Skeletal muscle tissue (tissue), 4 donors: ENCODE data around the gene NRN1L. TPM values are rescaled to one million over a fixed set of nuclear protein-coding genes. Genes with fewer than 3 reads are reported as not detected.

ENCODE experiments used
- H3K27ac ChIP-seq: one replicate; pipeline ENCODE4 v1.7.0; 2013; ENCODE audit warnings: mild to moderate bottlenecking, low read depth, low read length, inconsistent platforms
- H3K27me3 ChIP-seq, 3 donors: one replicate each; pipeline ENCODE4 v1.7.0; 2013; ENCODE audit warnings: low read length in 3 of 3; ENCODE audit not compliant: control insufficient read depth in 3 of 3, insufficient read depth in 3 of 3
- H3K36me3 ChIP-seq, 3 donors: one replicate each; pipeline ENCODE4 v1.7.0; 2013; ENCODE audit warnings: low read length in 3 of 3; ENCODE audit not compliant: control insufficient read depth in 3 of 3, insufficient read depth in 3 of 3
- H3K4me1 ChIP-seq, 3 donors: one replicate each; pipeline ENCODE4 v1.7.0; 2013; ENCODE audit warnings: low read length in 3 of 3, mild to moderate bottlenecking in 3 of 3; ENCODE audit not compliant: control insufficient read depth in 3 of 3, insufficient read depth in 3 of 3
- H3K4me3 ChIP-seq, 3 donors: one replicate each; pipeline ENCODE4 v1.7.0; 2013; ENCODE audit warnings: low read length in 3 of 3
- H3K9ac ChIP-seq, 3 donors: one replicate each; pipeline ENCODE4 v1.7.0; 2013; ENCODE audit warnings: low read length in 3 of 3, mild to moderate bottlenecking in 3 of 3, moderate library complexity in 2 of 3, low read depth in 1 of 3
- H3K9me3 ChIP-seq, 3 donors: one replicate each; pipeline ENCODE4 v1.7.0; 2013; ENCODE audit warnings: low read length in 3 of 3; ENCODE audit not compliant: control insufficient read depth in 3 of 3
- total RNA-seq: library from RNA; depleted of rRNA; stranded (reverse); fragments of >200 nt; gene quantifications from one replicate; pipeline ENCODE4 v1.2.3, GENCODE V29; 2014
- donor health status: Osteomylitis.

NRN1L gene
- total RNA-seq, 1 donor from 2014 or later: 1.0 TPM

DNA sequence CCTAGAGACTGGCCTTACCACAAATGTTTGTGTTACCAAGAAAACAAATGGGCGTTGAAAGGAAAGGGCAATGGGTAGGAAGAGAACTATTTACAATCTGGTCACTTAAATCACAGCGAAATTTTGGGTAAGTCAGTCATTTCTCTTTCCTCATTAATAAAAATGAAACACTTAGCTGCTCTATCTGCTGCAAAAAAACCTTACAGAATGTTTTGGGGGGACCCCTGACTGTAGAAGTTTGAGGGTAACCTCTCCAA, 38.7 kb upstream of the NRN1L start:
- peak overlapping the region; percentile 95 for H3K27ac ChIP-seq
- H3K9me3 ChIP-seq: no peaks in the 10 kb centered on the region
- H3K36me3 ChIP-seq: peaks cover 0 to 9% (median 0%) of the 10 kb centered on the region in 3 donors
- H3K9ac ChIP-seq: peak overlapping the region; percentile 93 to 98 (median 97)
- no peaks in the 10 kb centered on the region for H3K27me3 ChIP-seq
- peak overlapping the region; percentile 71 to 96 (median 88) for H3K4me3 ChIP-seq
- H3K4me1 ChIP-seq: peaks cover 55 to 67% (median 57%) of the 10 kb centered on the region in 3 donors

DNA sequence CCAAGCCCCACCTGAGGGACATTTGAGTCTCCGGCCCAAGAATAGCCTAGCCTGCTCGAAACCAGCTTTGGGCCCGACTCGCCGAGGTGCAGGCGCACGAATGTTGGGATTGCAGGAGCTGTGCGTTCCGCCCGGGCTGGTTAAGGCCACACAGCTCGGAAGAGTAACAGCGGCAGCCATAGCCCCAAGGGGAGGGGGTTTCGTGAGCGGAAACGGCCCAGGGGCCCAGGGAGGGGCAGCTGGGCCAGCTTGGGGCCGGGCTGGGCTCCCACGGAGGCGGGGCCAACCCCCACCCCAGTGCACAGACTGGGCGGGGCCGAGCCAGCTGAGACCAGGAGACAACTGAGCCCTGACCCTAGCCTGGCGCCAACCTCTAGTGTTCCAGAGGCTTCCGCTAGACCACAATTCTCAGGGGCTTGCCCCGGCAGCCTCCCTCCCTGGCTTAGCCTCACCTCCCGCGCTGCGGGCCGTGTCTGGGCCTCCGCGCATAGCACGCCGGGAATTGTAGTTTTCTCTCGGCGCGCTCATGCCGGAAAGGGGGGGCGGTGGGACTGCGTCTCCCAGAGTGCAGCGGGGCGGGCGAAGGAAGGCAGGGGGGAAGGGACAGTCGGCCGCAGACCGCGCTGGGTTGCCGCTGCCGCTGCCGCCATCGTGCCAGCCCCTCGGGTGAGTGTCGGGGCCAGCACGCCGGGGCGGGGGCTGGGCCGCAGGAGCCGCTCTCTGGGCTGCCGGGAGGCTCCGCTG, 38.2 kb upstream of the NRN1L start, which contains the start of gene NUTF2:
NUTF2 (plus strand) TSS at position 614 of the 744 bp plus-strand sequence. CDS start 18,198 bp downstream, outside the sequence.
- Histone ChIP-seq H3K27ac (peak within 1 kb of the TSS; percentile 95), H3K9me3 (no peaks in the 10 kb centered on the region), H3K9ac (peak within 1 kb of the TSS; percentile 93 to 98 (median 97)), H3K36me3 (peaks cover 0 to 9% (median 0%) of the 10 kb centered on the region in 3 donors), H3K4me3 (peak within 1 kb of the TSS; percentile 85 to 96 (median 88)), H3K27me3 (no peaks in the 10 kb centered on the region), H3K4me1 (peaks cover 50 to 64% (median 55%) of the 10 kb centered on the region in 3 donors)

DNA sequence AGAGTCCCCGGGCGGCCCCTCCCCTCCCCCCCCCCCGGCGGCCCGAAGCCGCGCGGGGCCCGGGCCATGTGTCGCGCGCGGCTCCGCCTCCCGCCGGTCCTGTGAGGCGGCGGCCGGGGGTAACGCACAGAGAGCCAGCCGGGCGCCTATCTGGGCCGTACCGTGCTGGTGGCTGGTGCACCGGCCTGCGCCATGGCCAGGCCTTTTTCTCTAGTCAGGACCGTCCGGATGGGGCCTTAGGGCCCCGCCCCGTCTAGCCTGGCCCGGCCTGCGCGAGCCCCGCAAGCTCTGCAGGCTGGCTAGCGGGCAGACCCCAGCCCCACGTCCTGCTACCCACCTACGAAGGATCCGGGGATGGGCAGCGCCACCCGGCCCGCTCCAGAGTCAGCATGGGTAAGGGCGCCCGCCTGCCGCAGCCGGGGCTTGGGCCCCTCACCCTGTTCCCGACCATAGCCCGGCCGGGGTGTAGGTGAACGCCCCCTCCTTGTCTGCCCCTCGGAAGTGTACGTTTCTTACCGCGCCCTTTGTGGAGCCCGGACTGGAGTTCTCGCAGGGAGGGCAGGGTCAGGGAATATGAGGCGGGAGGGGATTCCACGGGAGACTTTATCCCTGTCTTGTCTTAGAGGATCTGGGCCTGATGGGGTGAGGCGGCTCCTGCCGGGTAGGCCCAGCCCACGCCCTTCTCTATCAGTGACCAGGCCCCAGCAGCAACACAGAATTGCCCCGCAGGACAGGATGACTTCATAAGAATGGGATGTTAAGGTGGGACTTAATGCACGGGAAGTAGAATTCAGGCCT, 37.4 kb upstream of the NRN1L start, which contains the start of gene CENPT:
CENPT (minus strand) TSS at position 630 of the 798 bp plus-strand sequence. CDS start 13,834 bp downstream, outside the sequence.
- Histone ChIP-seq H3K27ac (peak within 1 kb of the TSS; percentile 95), H3K9ac (peak within 1 kb of the TSS; percentile 93 to 98 (median 97)), H3K4me3 (peak within 1 kb of the TSS; percentile 85 to 96 (median 88)), H3K36me3 (peaks cover 0 to 9% (median 0%) of the 10 kb centered on the region in 3 donors), H3K27me3 (no peaks in the 10 kb centered on the region), H3K9me3 (no peaks in the 10 kb centered on the region), H3K4me1 (peaks cover 49 to 61% (median 53%) of the 10 kb centered on the region in 3 donors)

DNA sequence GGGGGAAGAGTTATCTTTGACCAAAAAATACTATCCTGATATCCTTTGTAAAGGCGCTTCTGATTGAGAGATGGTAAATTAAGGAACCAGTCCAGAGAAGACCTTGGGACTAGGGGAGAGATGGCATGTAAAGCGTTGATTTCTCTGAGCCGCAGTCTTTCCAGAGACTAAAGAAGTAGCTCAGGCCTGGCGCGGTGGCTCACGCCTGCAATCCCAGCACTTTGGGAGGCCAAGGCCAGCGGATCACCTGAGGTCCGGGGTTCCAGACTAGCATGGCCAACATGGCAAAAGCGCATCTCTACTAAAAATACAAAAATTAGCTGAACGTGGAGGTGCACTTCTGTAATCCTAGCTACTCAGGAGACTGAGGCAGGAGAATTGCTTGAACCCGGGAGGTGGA, 36.6 kb upstream of the NRN1L start:
- peak overlapping the region; percentile 93 to 98 (median 97) for H3K9ac ChIP-seq
- H3K9me3 ChIP-seq: no peaks in the 10 kb centered on the region
- H3K4me3 ChIP-seq: peak overlapping the region; percentile 85 to 96 (median 87)
- H3K27ac ChIP-seq: peak overlapping the region; percentile 95
- H3K4me1 ChIP-seq: peaks cover 45 to 54% (median 47%) of the 10 kb centered on the region in 3 donors
- H3K36me3 ChIP-seq: peaks cover 0 to 9% (median 0%) of the 10 kb centered on the region in 3 donors
- no peaks in the 10 kb centered on the region for H3K27me3 ChIP-seq

DNA sequence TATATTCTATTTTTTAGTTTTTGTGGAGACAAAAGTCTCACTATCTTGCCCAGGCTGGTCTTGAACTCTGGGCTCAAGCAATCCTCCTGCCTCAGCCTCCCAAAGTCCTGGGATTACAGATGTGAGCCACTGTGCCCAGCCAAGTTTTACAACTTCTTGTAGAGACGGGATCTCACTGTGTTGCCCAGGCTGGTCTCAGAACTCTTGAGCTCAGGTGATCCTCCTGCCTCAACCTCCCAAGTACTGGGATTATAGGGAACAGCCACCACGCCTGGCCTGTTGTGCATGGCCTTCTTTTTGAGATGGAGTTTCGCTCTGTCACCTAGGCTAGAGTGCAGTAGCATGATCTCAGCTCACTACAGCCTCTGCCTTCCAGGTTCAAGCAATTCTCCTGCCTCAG, 31.0 kb upstream of the NRN1L start:
- Histone ChIP-seq H3K9me3 (no peaks in the 10 kb centered on the region), H3K9ac (no peak overlapping the region), H3K36me3 (peaks cover 0 to 6% (median 0%) of the 10 kb centered on the region in 3 donors), H3K4me3 (no peak overlapping the region), H3K27ac (no peak overlapping the region), H3K4me1 (peaks cover 37 to 42% (median 39%) of the 10 kb centered on the region in 3 donors), H3K27me3 (no peaks in the 10 kb centered on the region)

DNA sequence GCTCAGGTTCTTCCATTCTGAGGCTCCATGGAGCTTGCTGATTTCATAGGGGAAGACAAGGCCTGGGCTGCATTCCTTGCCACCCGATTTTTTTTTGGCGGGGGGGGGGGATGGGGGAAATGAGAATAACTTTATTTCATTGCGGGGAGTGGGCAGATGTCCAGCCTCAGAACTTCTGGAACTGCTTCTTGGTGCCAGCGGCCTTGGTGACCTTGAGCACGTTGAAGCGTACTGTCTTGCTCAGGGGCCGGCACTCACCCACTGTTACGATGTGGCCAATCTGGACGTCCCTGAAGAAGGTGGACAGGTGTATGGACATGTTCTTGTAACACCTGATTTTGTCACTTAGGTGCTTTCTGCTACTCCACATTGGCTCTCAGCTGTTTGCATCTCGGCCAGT, 28.9 kb upstream of the NRN1L start:
- H3K4me1 ChIP-seq: peaks cover 40 to 46% (median 41%) of the 10 kb centered on the region in 3 donors
- H3K4me3 ChIP-seq: no peak overlapping the region
- no peaks in the 10 kb centered on the region for H3K27me3 ChIP-seq
- peak overlapping the region; percentile 31 for H3K27ac ChIP-seq
- H3K9me3 ChIP-seq: no peaks in the 10 kb centered on the region
- H3K9ac ChIP-seq: peak overlapping the region in 2 of 3 donors; percentile 57 to 59
- peaks cover 0 to 3% (median 0%) of the 10 kb centered on the region in 3 donors for H3K36me3 ChIP-seq

DNA sequence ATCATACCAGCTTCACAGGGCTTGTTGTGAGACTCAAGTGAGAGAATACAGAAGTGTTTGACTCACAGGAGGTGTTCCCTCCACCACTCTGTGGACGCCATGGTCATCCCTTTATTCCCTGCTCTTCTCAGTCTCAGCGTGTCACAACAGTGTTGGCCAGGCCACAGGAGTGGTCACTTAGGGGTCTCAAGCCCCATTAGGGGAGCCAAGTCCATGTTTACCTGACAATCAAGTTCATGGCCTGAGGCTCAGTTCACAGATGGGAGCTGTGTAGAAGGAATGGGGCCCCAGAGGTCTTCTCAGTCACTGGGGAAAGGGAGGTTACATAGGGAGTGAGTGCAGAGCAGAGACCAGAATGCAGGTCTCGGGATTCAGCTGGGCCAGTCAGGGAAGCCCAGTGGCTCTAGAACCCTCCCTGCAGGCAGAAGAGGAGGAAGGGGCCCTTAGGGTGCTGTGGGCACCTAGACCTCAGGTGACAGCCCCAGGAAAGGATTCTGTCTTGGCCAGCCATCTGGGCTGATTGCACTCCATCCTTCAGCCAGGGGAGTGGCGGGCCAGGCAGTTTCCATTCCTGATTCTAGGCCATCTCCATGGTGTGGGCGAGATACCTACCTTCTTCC, 27.6 kb upstream of the NRN1L start:
- Histone ChIP-seq H3K9ac (peak overlapping the region in 1 of 3 donors; percentile 0), H3K9me3 (no peaks in the 10 kb centered on the region), H3K4me3 (no peak overlapping the region), H3K27ac (peak overlapping the region; percentile 90), H3K4me1 (peaks cover 53 to 59% (median 54%) of the 10 kb centered on the region in 3 donors), H3K36me3 (peaks cover 0 to 3% (median 0%) of the 10 kb centered on the region in 3 donors), H3K27me3 (no peaks in the 10 kb centered on the region)

DNA sequence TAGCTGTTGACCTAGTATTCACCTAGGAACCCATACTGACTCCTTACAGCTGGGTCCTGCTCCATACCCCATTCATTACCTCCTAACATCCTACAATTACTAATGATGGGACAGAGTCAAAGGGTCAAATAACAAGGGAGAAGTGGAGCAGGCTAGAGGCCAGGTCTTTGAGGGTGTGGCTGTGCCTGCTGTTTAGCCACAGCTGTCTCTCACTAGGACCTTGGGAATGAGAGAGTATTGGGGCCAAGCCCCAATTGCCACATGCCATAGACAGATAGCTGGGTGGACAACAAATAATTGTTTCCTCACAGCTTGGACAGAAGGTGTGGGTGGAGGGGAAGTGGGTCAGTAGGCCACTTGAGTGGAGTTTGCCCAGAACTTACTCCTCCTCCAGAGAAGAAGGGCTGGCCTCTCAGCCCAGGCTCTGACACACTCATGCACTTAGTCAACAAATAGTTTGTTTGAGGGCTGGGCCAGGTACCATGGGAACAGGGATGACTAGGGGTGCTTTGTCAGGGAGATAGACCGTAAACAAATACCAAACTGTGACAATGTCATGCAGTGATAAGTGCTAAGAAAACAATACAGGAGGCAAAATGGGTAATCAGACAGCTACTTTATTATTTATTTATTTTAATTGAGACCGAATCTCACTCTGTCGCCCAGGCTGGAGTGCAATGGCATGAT, 27.0 kb upstream of the NRN1L start:
- Histone ChIP-seq H3K9me3 (no peaks in the 10 kb centered on the region), H3K9ac (peak overlapping the region; percentile 28 to 57 (median 46)), H3K4me1 (peaks cover 59 to 65% (median 60%) of the 10 kb centered on the region in 3 donors), H3K4me3 (peak overlapping the region in 1 of 3 donors; percentile 22), H3K27ac (peak overlapping the region; percentile 90), H3K36me3 (peaks cover 0 to 3% (median 0%) of the 10 kb centered on the region in 3 donors), H3K27me3 (no peaks in the 10 kb centered on the region)

DNA sequence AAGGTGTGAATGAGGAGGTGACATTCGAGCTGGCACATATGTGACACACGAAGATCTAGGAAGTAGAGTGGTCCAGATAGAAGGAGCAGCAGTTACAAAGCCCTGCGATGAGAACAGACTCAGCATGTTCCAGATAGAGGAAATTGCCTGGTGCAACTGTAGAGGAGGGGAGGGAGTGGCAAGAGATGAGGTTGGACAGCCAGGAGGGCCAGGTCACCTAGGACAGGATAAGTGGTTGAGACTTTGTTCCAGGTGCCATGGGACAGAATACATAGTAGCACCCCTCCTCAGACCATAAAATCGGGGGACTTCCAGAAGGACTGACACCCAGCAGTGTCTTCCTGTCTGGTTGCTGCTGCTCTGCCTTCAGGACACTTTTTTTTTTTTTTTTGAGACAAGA, 26.2 kb upstream of the NRN1L start:
- Histone ChIP-seq H3K36me3 (peaks cover 0 to 3% (median 0%) of the 10 kb centered on the region in 3 donors), H3K9ac (no peak overlapping the region), H3K27me3 (no peaks in the 10 kb centered on the region), H3K4me3 (no peak overlapping the region), H3K9me3 (no peaks in the 10 kb centered on the region), H3K27ac (peak overlapping the region; percentile 90), H3K4me1 (peaks cover 67 to 74% (median 68%) of the 10 kb centered on the region in 3 donors)
